Coronary artery (tissue), 2 donors: ENCODE data around the gene EP300.
"Not testable (repeated sequence)": the region's sequence is repeated elsewhere in the genome, so short reads cannot be mapped to it uniquely, and the experiment has no call there.

ENCODE experiments used
- DNase-seq: peaks from one replicate; pipeline ENCODE4 v3.0.0-alpha.2; 2017; ENCODE audit warnings: low spot score
- H3K27ac ChIP-seq, 2 donors: fragments of 200-600 bp; sonication (generic); one replicate each; pipeline ENCODE4 v1.5.1; 2016 to 2019
- H3K4me3 ChIP-seq: fragments of 200-600 bp; sonication (generic); 2 replicates; pipeline ENCODE4 v1.5.1; 2016; ENCODE audit warnings: mild to moderate bottlenecking, moderate library complexity
- TF ChIP-seq, protein P1 (sequence below): fragments of 200-600 bp; sonication (generic); IDR thresholded peaks from one replicate; pipeline ENCODE4 v1.5.1; 2019; ENCODE audit warnings: antibody characterized with exemption

EP300 gene

GRCh38 chr22:41092023-41092817 is at the start of gene EP300:
Gene EP300 (plus strand): TSS chr22:41092592. CDS start chr22:41093005, 413 bp downstream.
- DNase-seq, result peak; percentile 89
- H3K4me3 ChIP-seq, result peak within 1 kb of the TSS; percentile 96
- peak within 1 kb of the TSS; percentile 100 for H3K27ac ChIP-seq
- TF ChIP-seq, protein P1, sequence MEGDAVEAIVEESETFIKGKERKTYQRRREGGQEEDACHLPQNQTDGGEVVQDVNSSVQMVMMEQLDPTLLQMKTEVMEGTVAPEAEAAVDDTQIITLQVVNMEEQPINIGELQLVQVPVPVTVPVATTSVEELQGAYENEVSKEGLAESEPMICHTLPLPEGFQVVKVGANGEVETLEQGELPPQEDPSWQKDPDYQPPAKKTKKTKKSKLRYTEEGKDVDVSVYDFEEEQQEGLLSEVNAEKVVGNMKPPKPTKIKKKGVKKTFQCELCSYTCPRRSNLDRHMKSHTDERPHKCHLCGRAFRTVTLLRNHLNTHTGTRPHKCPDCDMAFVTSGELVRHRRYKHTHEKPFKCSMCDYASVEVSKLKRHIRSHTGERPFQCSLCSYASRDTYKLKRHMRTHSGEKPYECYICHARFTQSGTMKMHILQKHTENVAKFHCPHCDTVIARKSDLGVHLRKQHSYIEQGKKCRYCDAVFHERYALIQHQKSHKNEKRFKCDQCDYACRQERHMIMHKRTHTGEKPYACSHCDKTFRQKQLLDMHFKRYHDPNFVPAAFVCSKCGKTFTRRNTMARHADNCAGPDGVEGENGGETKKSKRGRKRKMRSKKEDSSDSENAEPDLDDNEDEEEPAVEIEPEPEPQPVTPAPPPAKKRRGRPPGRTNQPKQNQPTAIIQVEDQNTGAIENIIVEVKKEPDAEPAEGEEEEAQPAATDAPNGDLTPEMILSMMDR, result no peak

- TF ChIP-seq, protein P1, result no peak
Measured at GRCh38 chr22:41043722-41044121, 48.7 kb upstream of the EP300 start.

GRCh38 chr22:41045575-41045974 is 46.8 kb upstream of the EP300 start:
- not testable (repeated sequence) for H3K27ac ChIP-seq, DNase-seq, H3K4me3 ChIP-seq

More at GRCh38 chr22:41043722-41044121, 48.7 kb upstream of the EP300 start:
- H3K27ac ChIP-seq, result no peak overlapping the region
- DNase-seq, result no peak
- no peak overlapping the region for H3K4me3 ChIP-seq

GRCh38 chr22:41047801-41048211 is 44.6 kb upstream of the EP300 start:
- Histone ChIP-seq H3K27ac (no peak overlapping the region), H3K4me3 (no peak overlapping the region)
- TF ChIP-seq, protein P1, result no peak
- DNase-seq, result no peak

DNA sequence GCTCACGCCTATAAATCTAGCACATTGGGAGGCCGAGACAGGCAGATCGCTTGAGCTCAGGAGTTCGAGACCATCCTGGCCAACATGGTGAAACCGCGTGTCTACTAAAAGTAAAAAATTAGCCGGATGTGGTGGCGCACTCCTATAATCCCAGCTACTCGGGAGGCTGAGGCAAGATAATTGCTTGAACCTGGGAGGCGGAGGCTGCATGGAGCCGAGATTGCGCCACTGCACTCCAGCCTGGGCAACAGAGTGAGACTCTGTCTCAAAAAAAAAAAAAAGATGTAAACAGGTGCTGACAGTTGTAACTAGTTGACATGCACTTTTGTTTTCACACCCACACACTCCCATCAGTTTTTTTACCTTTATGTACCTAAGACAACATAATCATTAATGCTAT is 44.0 kb upstream of the EP300 start:
- H3K4me3 ChIP-seq, result peak overlapping the region; percentile 56
- not testable (repeated sequence) for DNase-seq
- peak overlapping the region in 1 of 2 donors; percentile 6 for H3K27ac ChIP-seq

GRCh38 chr22:41048791-41049717 is 43.3 kb upstream of the EP300 start:
- Histone ChIP-seq H3K27ac (peak overlapping the region in 1 of 2 donors; percentile 6), H3K4me3 (peak overlapping the region; percentile 56)
- DNase-seq, result peak; percentile 74
- TF ChIP-seq, protein P1, result no peak

GRCh38 chr22:41049795-41050194 is 42.6 kb upstream of the EP300 start:
- not testable (repeated sequence) for DNase-seq, H3K4me3 ChIP-seq, H3K27ac ChIP-seq

DNA sequence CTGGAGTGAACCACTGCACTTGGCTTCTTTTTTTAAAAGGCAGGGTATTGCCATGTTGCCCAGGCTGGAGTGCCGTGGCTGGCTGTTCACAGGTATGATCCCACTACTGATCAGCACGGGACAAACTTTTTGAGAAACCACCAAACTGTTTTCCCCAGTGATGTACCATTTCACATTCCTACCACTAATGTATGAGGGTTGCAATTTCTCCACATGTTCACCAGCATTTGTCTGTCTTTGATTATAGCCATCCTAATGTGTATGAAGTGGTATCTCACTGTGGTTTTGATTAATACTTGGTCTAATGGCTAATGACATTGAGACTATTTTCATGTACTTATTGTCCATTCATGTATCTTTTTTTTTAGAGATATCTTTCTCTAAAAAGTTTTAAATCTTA is 41.5 kb upstream of the EP300 start:
- H3K27ac ChIP-seq, result no peak overlapping the region
- DNase-seq, result no peak
- TF ChIP-seq, protein P1, result no peak
- H3K4me3 ChIP-seq, result no peak overlapping the region
